ENCODE results near the gene SUCO.

SUCO gene

DNA sequence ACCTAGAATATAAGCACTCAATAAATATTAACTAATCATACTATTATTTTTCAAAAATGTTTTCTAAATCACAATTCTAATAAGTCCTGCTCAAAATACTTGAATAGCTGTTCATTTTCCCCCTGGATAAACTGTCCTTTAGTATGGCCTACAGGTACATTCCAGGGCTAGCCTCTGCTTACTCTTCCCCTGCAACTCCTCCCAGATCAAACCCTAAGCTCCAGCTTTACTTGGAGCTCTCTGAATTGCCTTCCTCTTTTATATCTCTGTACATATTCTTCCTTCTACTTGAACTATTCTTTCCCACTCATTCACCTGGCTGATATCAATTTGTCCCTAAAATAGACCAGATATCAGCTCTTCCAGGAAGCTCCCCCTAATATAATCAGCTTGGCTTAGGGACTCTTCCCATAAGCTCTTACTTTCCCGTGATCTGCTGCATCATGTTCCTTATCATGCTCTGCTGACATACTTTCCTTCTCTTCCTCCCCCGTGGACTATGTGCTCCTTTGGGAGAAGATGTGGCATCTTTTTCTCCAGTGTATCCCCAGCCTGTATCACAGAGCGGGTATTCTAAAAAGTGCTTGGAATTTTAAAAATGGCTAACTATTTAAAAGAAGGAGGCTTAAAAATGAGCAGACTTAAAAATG, 46.0 kb upstream of the SUCO start:
- no peak for TF ChIP-seq EGR1 (IDR thresholded peaks at IDR 0.05)
- TF ChIP-seq TCF12 (IDR thresholded peaks at IDR 0.05; ENCODE audit: low read depth): no peak
- TF ChIP-seq TEAD4 (IDR thresholded peaks at IDR 0.05): no peak
- no peak for TF ChIP-seq NFIC (IDR thresholded peaks at IDR 0.05)
- no peak for TF ChIP-seq RAD21 (IDR thresholded peaks at IDR 0.05; ENCODE audit: low read depth)

DNA sequence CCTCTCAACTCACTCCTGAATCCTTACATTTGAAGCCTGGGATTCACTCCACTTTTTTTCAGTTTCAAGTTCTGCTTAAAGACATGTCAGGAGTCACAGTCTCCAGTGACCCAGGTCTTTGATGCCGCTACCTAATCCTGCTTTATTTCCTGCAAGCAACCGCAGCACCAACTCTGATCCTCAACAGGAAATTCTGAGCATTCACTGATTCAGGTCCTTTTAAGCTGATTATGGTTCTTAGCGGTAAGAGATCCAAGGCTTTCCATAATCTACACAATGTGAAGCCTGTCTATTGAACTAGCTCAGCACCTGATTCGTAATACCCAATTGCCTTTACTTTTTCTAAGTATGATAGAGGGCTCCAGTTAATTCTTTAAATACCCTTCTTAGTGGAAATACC, 45.4 kb upstream of the SUCO start:
- TF ChIP-seq MAX (IDR thresholded peaks at IDR 0.05): no peak
- no peak for TF ChIP-seq TAF1 (IDR thresholded peaks at IDR 0.05; ENCODE audit: low read depth)
- no peak for TF ChIP-seq NFIC (IDR thresholded peaks at IDR 0.05)
- TF ChIP-seq, protein P1, sequence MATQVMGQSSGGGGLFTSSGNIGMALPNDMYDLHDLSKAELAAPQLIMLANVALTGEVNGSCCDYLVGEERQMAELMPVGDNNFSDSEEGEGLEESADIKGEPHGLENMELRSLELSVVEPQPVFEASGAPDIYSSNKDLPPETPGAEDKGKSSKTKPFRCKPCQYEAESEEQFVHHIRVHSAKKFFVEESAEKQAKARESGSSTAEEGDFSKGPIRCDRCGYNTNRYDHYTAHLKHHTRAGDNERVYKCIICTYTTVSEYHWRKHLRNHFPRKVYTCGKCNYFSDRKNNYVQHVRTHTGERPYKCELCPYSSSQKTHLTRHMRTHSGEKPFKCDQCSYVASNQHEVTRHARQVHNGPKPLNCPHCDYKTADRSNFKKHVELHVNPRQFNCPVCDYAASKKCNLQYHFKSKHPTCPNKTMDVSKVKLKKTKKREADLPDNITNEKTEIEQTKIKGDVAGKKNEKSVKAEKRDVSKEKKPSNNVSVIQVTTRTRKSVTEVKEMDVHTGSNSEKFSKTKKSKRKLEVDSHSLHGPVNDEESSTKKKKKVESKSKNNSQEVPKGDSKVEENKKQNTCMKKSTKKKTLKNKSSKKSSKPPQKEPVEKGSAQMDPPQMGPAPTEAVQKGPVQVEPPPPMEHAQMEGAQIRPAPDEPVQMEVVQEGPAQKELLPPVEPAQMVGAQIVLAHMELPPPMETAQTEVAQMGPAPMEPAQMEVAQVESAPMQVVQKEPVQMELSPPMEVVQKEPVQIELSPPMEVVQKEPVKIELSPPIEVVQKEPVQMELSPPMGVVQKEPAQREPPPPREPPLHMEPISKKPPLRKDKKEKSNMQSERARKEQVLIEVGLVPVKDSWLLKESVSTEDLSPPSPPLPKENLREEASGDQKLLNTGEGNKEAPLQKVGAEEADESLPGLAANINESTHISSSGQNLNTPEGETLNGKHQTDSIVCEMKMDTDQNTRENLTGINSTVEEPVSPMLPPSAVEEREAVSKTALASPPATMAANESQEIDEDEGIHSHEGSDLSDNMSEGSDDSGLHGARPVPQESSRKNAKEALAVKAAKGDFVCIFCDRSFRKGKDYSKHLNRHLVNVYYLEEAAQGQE (IDR thresholded peaks at IDR 0.05; ENCODE audit: low read depth): no peak
- no peak for TF ChIP-seq RAD21 (IDR thresholded peaks at IDR 0.05; ENCODE audit: low read depth)
- TF ChIP-seq USF1 (IDR thresholded peaks at IDR 0.05): no peak
- no peak for TF ChIP-seq CREB1 (IDR thresholded peaks at IDR 0.05; ENCODE audit: low read depth)
- TF ChIP-seq ZBTB7A (IDR thresholded peaks at IDR 0.05; ENCODE audit: low read depth): no peak
- no peak for TF ChIP-seq EGR1 (IDR thresholded peaks at IDR 0.05)

DNA sequence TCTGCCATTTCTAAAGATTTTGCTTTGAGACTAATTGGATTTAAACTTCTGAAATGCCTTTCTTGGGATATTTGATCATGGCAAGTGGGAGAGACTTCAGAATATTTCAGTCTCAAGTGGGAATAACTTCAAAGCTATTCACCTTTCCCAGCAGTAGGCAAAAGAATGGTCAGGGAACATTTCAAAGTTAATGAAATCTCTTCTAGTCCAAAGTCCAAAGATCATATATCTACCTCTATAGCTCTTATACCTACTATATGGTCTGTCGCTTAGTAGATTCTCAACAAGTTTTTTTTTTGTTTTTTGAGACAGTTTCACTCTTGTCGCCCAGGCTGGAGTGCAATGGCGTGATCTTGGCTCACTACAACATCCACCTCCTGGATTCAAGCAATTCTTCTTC, 44.6 kb upstream of the SUCO start:
- TF ChIP-seq TCF12 (IDR thresholded peaks at IDR 0.05; ENCODE audit: low read depth) (no peak), TEAD4 (IDR thresholded peaks at IDR 0.05) (no peak), FOXM1 (IDR thresholded peaks at IDR 0.05; ENCODE audit: borderline replicate concordance, low read depth) (no peak), TAF1 (IDR thresholded peaks at IDR 0.05; ENCODE audit: low read depth) (no peak), RAD21 (IDR thresholded peaks at IDR 0.05; ENCODE audit: low read depth) (no peak), CEBPB (IDR thresholded peaks at IDR 0.05) (no peak), USF1 (IDR thresholded peaks at IDR 0.05) (no peak), ZBTB7A (IDR thresholded peaks at IDR 0.05; ENCODE audit: low read depth) (no peak)
- TF ChIP-seq, protein P1 (IDR thresholded peaks at IDR 0.05; ENCODE audit: low read depth): no peak

- TF ChIP-seq CREB1 (IDR thresholded peaks at IDR 0.05; ENCODE audit: low read depth) (no peak), MAX (IDR thresholded peaks at IDR 0.05) (no peak), NFIC (IDR thresholded peaks at IDR 0.05) (no peak), CEBPB (IDR thresholded peaks at IDR 0.05) (no peak), ZBTB7A (IDR thresholded peaks at IDR 0.05; ENCODE audit: low read depth) (no peak), FOXM1 (IDR thresholded peaks at IDR 0.05; ENCODE audit: borderline replicate concordance, low read depth) (no peak), RAD21 (IDR thresholded peaks at IDR 0.05; ENCODE audit: low read depth) (no peak), USF1 (IDR thresholded peaks at IDR 0.05) (no peak)
These were observed 43.1 kb upstream of the SUCO start for GRCh38 chr1:172489847-172490246.

DNA sequence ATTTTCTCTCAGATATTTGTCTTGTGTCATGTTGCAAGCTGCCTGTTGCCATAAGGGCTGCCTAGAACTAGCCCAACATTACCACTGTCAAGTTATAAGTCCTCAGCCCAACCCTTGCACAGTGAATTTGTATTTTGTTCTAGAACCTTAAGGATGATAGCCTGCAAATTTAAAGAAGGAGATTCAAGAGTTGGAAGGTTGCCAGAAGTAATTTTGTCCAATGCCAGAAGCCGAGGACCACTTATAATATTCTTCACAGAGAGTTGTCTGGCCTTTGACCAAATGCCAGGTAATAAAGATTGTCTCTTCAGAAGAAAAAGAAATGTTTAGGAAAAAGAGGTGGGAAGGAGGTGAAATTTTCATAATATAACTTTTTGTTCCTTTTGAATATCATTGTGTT, 40.5 kb upstream of the SUCO start:
- TF ChIP-seq TCF12 (IDR thresholded peaks at IDR 0.05; ENCODE audit: low read depth): no peak

GRCh38 chr1:172494166-172494565, 38.8 kb upstream of the SUCO start:
- no peak for TF ChIP-seq YY1 (IDR thresholded peaks at IDR 0.05; ENCODE audit: low read depth)

DNA sequence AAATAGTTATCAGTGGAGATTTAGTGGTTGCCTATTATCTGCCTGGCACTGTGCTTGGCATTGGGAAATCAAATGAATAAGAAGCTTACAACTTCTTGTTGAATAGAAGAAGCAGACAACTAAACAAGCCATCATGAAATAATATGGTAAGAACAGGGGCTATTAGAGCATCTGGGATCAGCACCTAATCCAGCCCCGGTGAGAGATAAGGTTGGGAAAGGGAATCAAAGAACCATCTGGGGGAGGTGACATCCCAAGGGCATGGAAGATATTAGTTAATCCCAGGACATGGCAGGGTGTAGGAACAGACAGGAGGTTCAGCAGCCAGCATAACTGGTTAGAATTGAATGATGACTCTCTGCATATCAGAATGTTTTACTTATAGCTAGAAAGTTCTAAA, 36.3 kb upstream of the SUCO start:
- no peak for TF ChIP-seq YY1 (IDR thresholded peaks at IDR 0.05; ENCODE audit: low read depth)
- no peak for TF ChIP-seq NFIC (IDR thresholded peaks at IDR 0.05)
- TF ChIP-seq RAD21 (IDR thresholded peaks at IDR 0.05; ENCODE audit: low read depth): no peak
- no peak for TF ChIP-seq MAX (IDR thresholded peaks at IDR 0.05)
- TF ChIP-seq FOXM1 (IDR thresholded peaks at IDR 0.05; ENCODE audit: borderline replicate concordance, low read depth): no peak
- TF ChIP-seq EP300 (IDR thresholded peaks at IDR 0.05; ENCODE audit: borderline replicate concordance): no peak
- TF ChIP-seq CREB1 (IDR thresholded peaks at IDR 0.05; ENCODE audit: low read depth): no peak
- no peak for TF ChIP-seq ZBTB7A (IDR thresholded peaks at IDR 0.05; ENCODE audit: low read depth)
- TF ChIP-seq, protein P1 (IDR thresholded peaks at IDR 0.05; ENCODE audit: low read depth): no peak
- TF ChIP-seq TEAD4 (IDR thresholded peaks at IDR 0.05): no peak
- no peak for TF ChIP-seq EGR1 (IDR thresholded peaks at IDR 0.05)
- TF ChIP-seq CEBPB (IDR thresholded peaks at IDR 0.05): no peak
- TF ChIP-seq TAF1 (IDR thresholded peaks at IDR 0.05; ENCODE audit: low read depth): no peak
- no peak for TF ChIP-seq TCF12 (IDR thresholded peaks at IDR 0.05; ENCODE audit: low read depth)
- TF ChIP-seq USF1 (IDR thresholded peaks at IDR 0.05): no peak
